Stimulated activated CD8-positive, alpha-beta memory T cell treated with anti-CD3 and anti-CD28 coated beads, Interleukin-2, amount 100 ng/mL, for 48 hours (primary cell): ENCODE data around the gene SIPA1L3.

Experiments
- DNase-seq, 2 donors: peaks; one replicate each; pipeline ENCODE4 v3.0.0-alpha.2; 2020; ENCODE audit warnings: low read depth in 2 of 2

The SIPA1L3 gene

GRCh38 chr19:37942516-37942902 lies 35.5 kb downstream of the SIPA1L3 start:
- no peak for DNase-seq

- DNase-seq = no peak
Measured at GRCh38 chr19:37943480-37943879, 36.5 kb downstream of the SIPA1L3 start.

GRCh38 chr19:37946132-37946531 lies 39.1 kb downstream of the SIPA1L3 start:
- DNase-seq = no peak

GRCh38 chr19:37947778-37948177 lies 40.8 kb downstream of the SIPA1L3 start:
- no peak for DNase-seq

- no peak for DNase-seq
Measured at GRCh38 chr19:37948362-37948761, 41.4 kb downstream of the SIPA1L3 start.

GRCh38 chr19:37950471-37951175 lies 43.6 kb downstream of the SIPA1L3 start:
- no peak for DNase-seq

- no peak for DNase-seq
Measured at GRCh38 chr19:37951816-37952210, 44.8 kb downstream of the SIPA1L3 start.

- DNase-seq = no peak
Measured at GRCh38 chr19:37953171-37953917, 46.3 kb downstream of the SIPA1L3 start.

GRCh38 chr19:37953918-37954303 lies 46.9 kb downstream of the SIPA1L3 start:
- no peak for DNase-seq

- no peak for DNase-seq
Measured at GRCh38 chr19:37954421-37954874, 47.4 kb downstream of the SIPA1L3 start.

GRCh38 chr19:37955986-37956385 lies 49.0 kb downstream of the SIPA1L3 start:
- DNase-seq = no peak

GRCh38 chr19:37957176-37957575 lies 50.2 kb downstream of the SIPA1L3 start:
- no peak for DNase-seq

GRCh38 chr19:37959665-37960114 lies 52.7 kb downstream of the SIPA1L3 start:
- DNase-seq = no peak

- DNase-seq = no peak
Measured at GRCh38 chr19:37961198-37961597, 54.2 kb downstream of the SIPA1L3 start.

- no peak for DNase-seq
Measured at GRCh38 chr19:37963190-37963936, 56.4 kb downstream of the SIPA1L3 start.

GRCh38 chr19:37964109-37964508 lies 57.1 kb downstream of the SIPA1L3 start:
- no peak for DNase-seq

- DNase-seq = no peak
Measured at GRCh38 chr19:37966211-37966661, 59.2 kb downstream of the SIPA1L3 start.

- no peak for DNase-seq
Measured at GRCh38 chr19:37966662-37967231, 59.7 kb downstream of the SIPA1L3 start.

- DNase-seq = no peak
Measured at GRCh38 chr19:37969695-37970094, 62.7 kb downstream of the SIPA1L3 start.

- DNase-seq = no peak
Measured at GRCh38 chr19:37970699-37971098, 63.7 kb downstream of the SIPA1L3 start.

- DNase-seq = no peak
Measured at GRCh38 chr19:37972803-37973202, 65.8 kb downstream of the SIPA1L3 start.

- no peak for DNase-seq
Measured at GRCh38 chr19:37973666-37974065, 66.7 kb downstream of the SIPA1L3 start.
